ENCODE data around the gene TRPM2. TPM values are rescaled to one million over a fixed set of nuclear protein-coding genes. Genes with fewer than 3 reads are reported as not detected.

The TRPM2 gene
- total and polyA plus RNA-seq, 2 of the 8 experiments (the other 6 are each of a cell fraction or from before 2014, with no cell fraction given): 0.27 to 0.28 TPM

- no peak for TF ChIP-seq CHD7 (IDR thresholded peaks at IDR 0.05; ENCODE audit: insufficient replicate concordance, low read length)
- TF ChIP-seq TCF12 (IDR thresholded peaks at IDR 0.05; ENCODE audit: low read depth, low read length): no peak
- no peak for TF ChIP-seq SP4 (IDR thresholded peaks at IDR 0.05; ENCODE audit: low read length)
- TF ChIP-seq BCL11A (IDR thresholded peaks at IDR 0.05; ENCODE audit: low read depth in 2 of 2, low read length in 2 of 2): no peak
- TF ChIP-seq CREB1 (IDR thresholded peaks at IDR 0.05): no peak
- no peak for TF ChIP-seq HDAC6 (IDR thresholded peaks at IDR 0.05; ENCODE audit: low read depth, low read length)
- no peak for TF ChIP-seq EGR1 (IDR thresholded peaks at IDR 0.05; ENCODE audit: borderline replicate concordance, low read depth, low read length)
- TF ChIP-seq POU5F1 (IDR thresholded peaks at IDR 0.05; ENCODE audit: low read depth, low read length): no peak
- TF ChIP-seq CHD2 (IDR thresholded peaks at IDR 0.05; ENCODE audit: low read length): no peak
These were observed 83.9 kb downstream of the TRPM2 start (continued) for GRCh38 chr21:44437371-44437695.

All from H1 (cell line).